AG04449 (cell line): Measurements from ENCODE around the gene MYMK.

Source experiments
- CTCF ChIA-PET: fragments of 350-600 bp; formaldehyde crosslinking; extraction: SDS; loops from one replicate; lab custom pipeline; 2021; ENCODE audit warnings: antibody characterized with exemption; lab: Yijun Ruan, JAX
- POLR2A ChIA-PET: fragments of 400-600, 350-600 bp; formaldehyde crosslinking; extraction: SDS; loops from one replicate; lab custom pipeline; 2020; ENCODE audit warnings: antibody characterized with exemption, inconsistent platforms; lab: Yijun Ruan, JAX
- DNase-seq: peaks from one replicate; pipeline ENCODE4 v3.0.0-alpha.2; 2010; ENCODE audit warnings: low read depth, low spot score
- H3K4me3 ChIP-seq: 2 replicates; pipeline ENCODE4 v1.5.1; 2011; ENCODE audit warnings: low read depth, mild to moderate bottlenecking, control low read depth, low read length
- CTCF ChIP-seq: IDR thresholded peaks from one replicate; pipeline ENCODE4 v1.5.1; 2011; ENCODE audit warnings: mild to moderate bottlenecking, moderate library complexity, low read length, control low read depth, inconsistent platforms; ENCODE audit not compliant: insufficient read depth; ENCODE audit errors: missing control alignments

Gene MYMK

GRCh38 chr9:133470988-133471387 lies 53.8 kb downstream of the MYMK start:
- CTCF ChIA-PET, result no interaction called here
- no peak overlapping the region for H3K4me3 ChIP-seq
- POLR2A ChIA-PET, result interaction anchor here (0.6 kb wide), 1 partner anchor 9 kb away, joined by 5 read pairs; no protein-coding TSS in a partner anchor
- no peak for DNase-seq
- TF ChIP-seq CTCF, result no peak

GRCh38 chr9:133470427-133470924 lies 54.3 kb downstream of the MYMK start:
- no peak for TF ChIP-seq CTCF
- ChIA-PET POLR2A (no interaction called here), CTCF (no interaction called here)
- no peak overlapping the region for H3K4me3 ChIP-seq
- no peak for DNase-seq

DNA sequence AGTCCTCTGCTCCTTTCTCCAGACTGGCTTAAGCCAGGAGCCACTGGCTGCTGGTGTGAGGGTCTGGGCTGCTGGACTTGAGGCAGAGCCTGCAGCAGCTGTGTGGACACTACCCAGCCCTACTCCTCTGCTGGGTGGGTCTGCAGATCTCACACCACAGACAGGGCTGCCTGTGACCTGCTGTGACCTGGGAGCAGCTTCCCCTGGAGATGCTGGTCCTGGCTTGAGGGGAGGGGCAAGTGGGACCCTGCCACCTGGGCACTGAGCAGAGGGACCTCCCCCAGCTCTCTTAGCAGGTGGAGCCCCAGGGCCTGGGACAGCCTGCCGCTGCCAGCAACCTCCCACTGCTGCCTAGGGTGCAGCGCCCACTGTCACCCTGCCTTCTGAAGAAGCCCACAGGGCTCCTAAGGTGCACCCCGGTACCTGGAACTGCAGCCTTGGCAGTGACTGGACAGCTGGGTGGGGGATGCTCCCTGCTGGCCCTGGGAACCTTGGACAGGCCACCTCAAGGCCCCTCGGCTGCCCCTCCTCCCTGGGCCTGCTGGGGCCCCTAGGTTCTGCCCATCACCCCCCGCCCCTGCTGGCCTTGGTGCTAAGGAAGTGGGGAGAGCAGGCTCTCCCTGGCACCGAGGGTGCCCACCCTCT lies 55.9 kb downstream of the MYMK start:
- CTCF ChIA-PET, result interaction anchor here (1.3 kb wide), 2 partner anchors 9 to 18 kb away, joined by 3 to 5 read pairs; partner anchors contain the start of gene CACFD1
- POLR2A ChIA-PET, result interaction anchor here (2.1 kb wide), 1 partner anchor 10 kb away, joined by 7 read pairs; the partner anchor contains the start of gene SLC2A6
- no peak for DNase-seq

DNA sequence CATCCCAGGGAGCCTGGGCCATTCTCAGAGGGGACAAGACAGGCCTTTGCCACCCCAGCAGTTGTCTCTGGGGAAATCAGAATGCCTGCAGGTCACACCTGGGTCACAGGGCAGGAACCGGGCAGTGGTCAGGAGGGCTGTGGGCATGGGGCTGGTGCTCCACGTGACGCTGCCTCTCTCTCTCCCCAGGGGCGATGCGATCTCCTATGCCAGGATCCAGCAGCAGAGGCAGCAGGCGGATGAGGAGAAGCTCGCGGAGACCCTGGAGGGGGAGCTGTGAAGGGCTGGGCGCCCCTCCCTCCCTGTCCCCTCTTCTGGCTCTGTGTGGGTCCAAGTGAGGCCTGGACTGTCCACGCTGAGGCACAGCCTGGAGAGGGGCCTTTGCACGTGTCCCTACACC lies 56.4 kb downstream of the MYMK start:
- DNase-seq, result no peak
- CTCF ChIA-PET, result no interaction called here
- no peak for TF ChIP-seq CTCF
- POLR2A ChIA-PET, result interaction anchor here (2.1 kb wide), 1 partner anchor 11 kb away, joined by 7 read pairs; the partner anchor contains the start of gene SLC2A6
- no peak overlapping the region for H3K4me3 ChIP-seq

More for the DNA sequence above, 55.9 kb downstream of the MYMK start:
- TF ChIP-seq CTCF, result no peak
- no peak overlapping the region for H3K4me3 ChIP-seq

DNA sequence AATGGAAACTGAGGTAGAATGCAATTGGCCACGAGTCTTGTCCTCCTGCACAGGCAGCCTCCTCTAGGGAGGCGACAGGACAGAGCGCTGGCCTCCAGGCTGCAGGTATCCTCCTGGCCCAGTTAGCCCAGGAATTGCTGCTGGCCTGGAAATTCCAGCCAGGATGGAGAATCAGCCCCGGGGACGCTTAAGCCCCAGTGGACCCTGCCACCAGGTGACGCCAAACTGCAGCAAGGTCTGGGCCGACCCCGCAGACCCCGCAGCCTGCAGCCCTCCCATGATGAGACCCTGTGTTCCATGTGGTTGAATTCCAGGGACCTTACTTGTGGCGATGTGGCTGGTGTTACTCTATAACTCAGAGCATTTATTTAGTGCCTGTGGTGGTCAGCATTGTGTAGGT lies 57.7 kb downstream of the MYMK start:
- no peak for TF ChIP-seq CTCF
- no peak overlapping the region for H3K4me3 ChIP-seq
- POLR2A ChIA-PET, result no interaction called here
- DNase-seq, result no peak
- CTCF ChIA-PET, result interaction anchor here (1.0 kb wide), 1 partner anchor 11 kb away, joined by 4 read pairs; no protein-coding TSS in a partner anchor

- no peak overlapping the region for H3K4me3 ChIP-seq
- DNase-seq, result no peak
- ChIA-PET CTCF (no interaction called here), POLR2A (no interaction called here)
- no peak for TF ChIP-seq CTCF
These were observed 58.8 kb downstream of the MYMK start for GRCh38 chr9:133465984-133466383.
